DND-41 (cell line): ENCODE results near the gene FGF12.

Source experiments
- ATAC-seq: fragments of 200-7000 bp; cut with Tn5 transposase; 3 replicates; pipeline ENCODE4 v1.9.1; 2021; ENCODE audit warnings: low read depth; ENCODE audit not compliant: insufficient read depth
- DNase-seq: peaks from one replicate; pipeline ENCODE4 v3.0.0-alpha.2; 2020
- H2AFZ ChIP-seq: 2 replicates; pipeline ENCODE4 v1.6.0; 2012; ENCODE audit warnings: low read depth, low read length
- H3K27ac ChIP-seq: 2 replicates; pipeline ENCODE4 v1.5.1; 2012; ENCODE audit warnings: low read length, inconsistent platforms
- H3K27me3 ChIP-seq: fragments of 200-600 bp; sonication (generic); 2 replicates; pipeline ENCODE4 v1.6.0; 2012; ENCODE audit warnings: low read length, mild to moderate bottlenecking, inconsistent platforms; ENCODE audit not compliant: insufficient read depth, poor library complexity
- H3K36me3 ChIP-seq: 2 replicates; pipeline ENCODE4 v1.5.1; 2012; ENCODE audit warnings: low read length, inconsistent platforms; ENCODE audit not compliant: insufficient read depth
- H3K4me1 ChIP-seq: 2 replicates; pipeline ENCODE4 v1.5.1; 2012; ENCODE audit warnings: mild to moderate bottlenecking, low read length; ENCODE audit not compliant: insufficient read depth
- H3K4me2 ChIP-seq: 2 replicates; pipeline ENCODE4 v1.6.0; 2012; ENCODE audit warnings: mild to moderate bottlenecking, moderate library complexity, low read length, inconsistent platforms; ENCODE audit not compliant: insufficient read depth
- H3K4me3 ChIP-seq, 2 experiments: fragments of 200-600 bp in 1 of 2; shearing (Covaris generic) in 1 of 2; 2 replicates each; pipeline ENCODE4 v1.5.1; 2012 to 2016; ENCODE audit warnings: inconsistent platforms in 2 of 2, low read length in 2 of 2, mild to moderate bottlenecking in 2 of 2, low read depth in 1 of 2, moderate library complexity in 1 of 2
- H3K79me2 ChIP-seq: 2 replicates; pipeline ENCODE4 v1.6.0; 2012; ENCODE audit warnings: low read length, inconsistent platforms; ENCODE audit not compliant: insufficient read depth
- H3K9ac ChIP-seq: 2 replicates; pipeline ENCODE4 v1.6.0; 2012; ENCODE audit warnings: low read depth, mild to moderate bottlenecking, inconsistent platforms, low read length, moderate library complexity
- H3K9me3 ChIP-seq: 2 replicates; pipeline ENCODE4 v1.5.1; 2012; ENCODE audit warnings: low read length, moderate library complexity, mild to moderate bottlenecking, inconsistent platforms; ENCODE audit not compliant: insufficient read depth, severe bottlenecking
- H4K20me1 ChIP-seq: 2 replicates; pipeline ENCODE4 v1.6.0; 2012; ENCODE audit warnings: low read length; ENCODE audit not compliant: insufficient read depth
- CTCF ChIP-seq: IDR thresholded peaks from 2 replicates; pipeline ENCODE4 v1.5.1; 2012; ENCODE audit warnings: borderline replicate concordance, low read length, moderate library complexity, mild to moderate bottlenecking; ENCODE audit not compliant: poor library complexity, severe bottlenecking; ENCODE audit errors: extremely low read depth
- EZH2 ChIP-seq: IDR thresholded peaks from 3 replicates; pipeline ENCODE4 v1.6.1; 2012; ENCODE audit warnings: borderline replicate concordance, low read depth, mild to moderate bottlenecking, moderate library complexity, low read length, inconsistent platforms; ENCODE audit not compliant: severe bottlenecking

Gene FGF12

GRCh38 chr3:192550356-192550755 lies 177.0 kb downstream of the FGF12 start:
- no peak overlapping the region for H3K27ac ChIP-seq
- ATAC-seq = no peak
- H2AFZ ChIP-seq = no peak overlapping the region
- no peaks in the 10 kb centered on the region for H3K79me2 ChIP-seq
- H3K4me3 ChIP-seq = no peak overlapping the region
- H3K4me1 ChIP-seq = no peaks in the 10 kb centered on the region
- no peaks in the 10 kb centered on the region for H3K36me3 ChIP-seq
- no peaks in the 10 kb centered on the region for H4K20me1 ChIP-seq
- no peaks in the 10 kb centered on the region for H3K27me3 ChIP-seq
- no peaks in the 10 kb centered on the region for H3K9me3 ChIP-seq
- DNase-seq = no peak
- H3K9ac ChIP-seq = no peak overlapping the region
- H3K4me2 ChIP-seq = no peak overlapping the region
- TF ChIP-seq EZH2 (no peak), CTCF (no peak)

DNA sequence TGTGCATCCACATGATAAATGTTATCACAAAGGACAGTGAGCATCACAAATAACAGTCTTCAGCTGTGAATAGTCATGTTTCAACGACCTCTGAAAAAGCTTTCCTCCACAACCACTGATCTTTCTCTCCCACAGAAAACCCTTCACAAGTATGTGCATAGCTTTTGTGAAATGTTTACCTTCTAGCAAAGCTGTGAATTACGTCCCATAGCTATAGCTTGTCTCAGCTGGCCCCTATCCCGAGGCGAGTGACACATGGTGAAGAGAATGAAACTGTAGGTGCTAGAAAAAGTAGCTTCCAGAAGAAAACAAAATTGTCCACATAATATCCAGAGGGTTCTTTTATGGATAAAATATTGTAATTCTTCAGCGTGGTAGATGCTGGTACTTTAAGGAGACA lies 182.0 kb downstream of the FGF12 start:
- H3K27ac ChIP-seq = no peak overlapping the region
- no peaks in the 10 kb centered on the region for H3K79me2 ChIP-seq
- H4K20me1 ChIP-seq = no peaks in the 10 kb centered on the region
- H3K4me1 ChIP-seq = no peaks in the 10 kb centered on the region
- H3K4me3 ChIP-seq = no peak overlapping the region
- no peak overlapping the region for H3K9ac ChIP-seq
- no peak overlapping the region for H3K4me2 ChIP-seq
- H3K36me3 ChIP-seq = no peaks in the 10 kb centered on the region
- DNase-seq (no peak), ATAC-seq (no peak)
- TF ChIP-seq CTCF = no peak
- no peak for TF ChIP-seq EZH2
- no peaks in the 10 kb centered on the region for H3K27me3 ChIP-seq
- H3K9me3 ChIP-seq = no peaks in the 10 kb centered on the region
- H2AFZ ChIP-seq = no peak overlapping the region

GRCh38 chr3:192543163-192543562 lies 184.2 kb downstream of the FGF12 start:
- Histone ChIP-seq H3K27ac (no peak overlapping the region), H4K20me1 (no peaks in the 10 kb centered on the region), H3K79me2 (no peaks in the 10 kb centered on the region), H3K4me2 (no peak overlapping the region), H3K9ac (no peak overlapping the region), H3K36me3 (no peaks in the 10 kb centered on the region), H2AFZ (no peak overlapping the region), H3K4me1 (no peaks in the 10 kb centered on the region), H3K27me3 (no peaks in the 10 kb centered on the region), H3K9me3 (no peaks in the 10 kb centered on the region), H3K4me3 (no peak overlapping the region)
- ATAC-seq (no peak), DNase-seq (no peak)
- TF ChIP-seq EZH2 (no peak), CTCF (no peak)

DNA sequence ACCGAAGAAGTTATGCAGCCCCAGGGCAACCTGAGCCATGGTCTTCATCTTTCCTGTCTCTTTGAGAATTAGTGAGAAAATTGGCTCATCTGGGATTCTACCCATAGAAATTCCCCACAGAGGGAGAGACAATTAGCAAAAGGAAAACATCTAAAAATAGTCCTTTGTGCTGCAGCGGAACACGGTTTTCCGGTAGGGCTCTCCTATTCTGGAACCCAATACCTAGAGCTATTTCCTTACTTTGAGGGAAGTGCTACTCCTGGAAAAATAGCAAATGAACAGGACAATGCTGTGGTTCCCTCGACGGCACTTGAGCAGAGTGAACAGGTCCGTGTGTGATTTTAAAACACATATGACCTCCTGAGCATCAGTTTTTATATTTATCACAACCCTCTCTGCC lies 210.5 kb downstream of the FGF12 start:
- Histone ChIP-seq H3K27ac (no peak overlapping the region), H3K27me3 (no peaks in the 10 kb centered on the region), H3K4me2 (no peak overlapping the region), H3K4me3 (no peak overlapping the region), H3K9me3 (no peaks in the 10 kb centered on the region), H3K79me2 (no peaks in the 10 kb centered on the region), H3K36me3 (no peaks in the 10 kb centered on the region), H2AFZ (no peak overlapping the region), H3K9ac (no peak overlapping the region), H3K4me1 (no peaks in the 10 kb centered on the region), H4K20me1 (no peaks in the 10 kb centered on the region)
- no peak for DNase-seq
- TF ChIP-seq EZH2 = no peak
- TF ChIP-seq CTCF = no peak
- ATAC-seq = no peak
